H1 (cell line): ENCODE data around the gene TTK. TPM values are rescaled to one million over a fixed set of nuclear protein-coding genes. Genes with fewer than 3 reads are reported as not detected.

Experiments used
- CBX8 ChIP-seq: fragments of 300-800, 300-1000 bp; sonication (generic); IDR thresholded peaks from 2 replicates; pipeline ENCODE4 v1.7.1; 2016; ENCODE audit warnings: low read depth, low read length, borderline replicate concordance
- HDAC2 ChIP-seq, 2 experiments: fragments of 300-600 bp in 1 of 2; sonication (generic) in 1 of 2; IDR thresholded peaks; 2 replicates each; pipeline ENCODE4 v1.6.1; 2011 to 2012; ENCODE audit warnings: low read depth in 2 of 2, low read length in 2 of 2, mild to moderate bottlenecking in 2 of 2, moderate library complexity in 2 of 2, borderline replicate concordance in 1 of 2, inconsistent platforms in 1 of 2
- SIX5 ChIP-seq: IDR thresholded peaks from 2 replicates; pipeline ENCODE4 v1.6.1; 2011; ENCODE audit warnings: mild to moderate bottlenecking, low read depth, low read length
- SP2 ChIP-seq: IDR thresholded peaks from 2 replicates; pipeline ENCODE4 v1.6.1; 2012; ENCODE audit warnings: mild to moderate bottlenecking, low read length, inconsistent platforms
- TAF7 ChIP-seq: optimal IDR thresholded peaks from 2 replicates; pipeline ENCODE3; 2011; ENCODE audit warnings: low read depth, mild to moderate bottlenecking, inconsistent platforms, low read length, moderate library complexity, borderline replicate concordance
- TBP ChIP-seq: IDR thresholded peaks from 2 replicates; pipeline ENCODE4 v1.6.1; 2011; ENCODE audit warnings: low read depth, low read length, improper control_type of control experiment
- polyA plus RNA-seq, 7 experiments: library from polyadenylated mRNA; depleted of rRNA in 3 of 7; stranded (reverse) in 5 of 7; unstranded in 2 of 7; fragments of >200 nt in 5 of 7; fragments of 200-250 nt in 2 of 7; gene quantifications; 1 replicate in 5 of 7; 2 replicates in 1 of 7; 4 replicates in 1 of 7; pipeline versions ENCODE4 v1.2.1 to v1.2.3, GENCODE V29; 2011 to 2013; ENCODE audit warnings: missing spikeins in 2 of 7, mixed read lengths in 2 of 7
- total RNA-seq: library from RNA; stranded (reverse); fragmentation: NEBNext Ultra II Directional; extraction: Animal tissue kit (Norgen Biotek cat#: 25700); gene quantifications from 2 replicates; pipeline ENCODE4 v1.2.1, GENCODE V29; 2021
- TF ChIP-seq, protein P1 (sequence below): IDR thresholded peaks from 2 replicates; pipeline ENCODE4 v1.6.1; 2011; ENCODE audit warnings: low read length, improper control_type of control experiment
- TF ChIP-seq, protein P2 (sequence below): IDR thresholded peaks from 2 replicates; pipeline ENCODE4 v1.6.1; 2012; ENCODE audit warnings: low read length, inconsistent platforms

The TTK gene
- total and polyA plus RNA-seq, 2 of the 8 experiments (the other 6 are each of a cell fraction or from before 2014, with no cell fraction given), result 11.9 to 63.2 TPM

DNA sequence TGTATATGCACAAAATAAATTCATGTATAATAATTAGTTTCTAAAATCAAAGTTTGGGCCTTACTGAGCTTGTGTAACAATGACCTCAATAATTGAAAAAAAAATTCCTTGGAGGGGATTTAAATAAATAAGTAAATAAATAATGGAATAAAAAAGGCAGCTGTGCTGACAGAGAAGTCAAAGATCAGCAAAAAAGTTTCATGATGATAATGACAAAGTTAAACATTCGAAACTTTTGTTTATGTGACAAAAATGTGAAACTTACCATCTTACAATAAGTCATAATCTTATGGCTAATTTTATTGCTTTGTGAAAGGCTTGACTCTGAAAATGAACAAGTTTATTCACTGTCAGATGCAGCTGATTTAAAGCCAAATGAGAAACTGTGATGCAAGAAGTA lies 3.1 kb upstream of the TTK start (continued):
- TF ChIP-seq, protein P1, sequence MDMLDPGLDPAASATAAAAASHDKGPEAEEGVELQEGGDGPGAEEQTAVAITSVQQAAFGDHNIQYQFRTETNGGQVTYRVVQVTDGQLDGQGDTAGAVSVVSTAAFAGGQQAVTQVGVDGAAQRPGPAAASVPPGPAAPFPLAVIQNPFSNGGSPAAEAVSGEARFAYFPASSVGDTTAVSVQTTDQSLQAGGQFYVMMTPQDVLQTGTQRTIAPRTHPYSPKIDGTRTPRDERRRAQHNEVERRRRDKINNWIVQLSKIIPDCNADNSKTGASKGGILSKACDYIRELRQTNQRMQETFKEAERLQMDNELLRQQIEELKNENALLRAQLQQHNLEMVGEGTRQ, result no peak
- TF ChIP-seq SIX5, result no peak
- no peak for TF ChIP-seq TBP
- TF ChIP-seq HDAC2 (IDR thresholded peaks at IDR 0.05; ENCODE audit: borderline replicate concordance in 1 of 2, low read depth in 2 of 2, low read length in 2 of 2), result no peak
- TF ChIP-seq, protein P2, sequence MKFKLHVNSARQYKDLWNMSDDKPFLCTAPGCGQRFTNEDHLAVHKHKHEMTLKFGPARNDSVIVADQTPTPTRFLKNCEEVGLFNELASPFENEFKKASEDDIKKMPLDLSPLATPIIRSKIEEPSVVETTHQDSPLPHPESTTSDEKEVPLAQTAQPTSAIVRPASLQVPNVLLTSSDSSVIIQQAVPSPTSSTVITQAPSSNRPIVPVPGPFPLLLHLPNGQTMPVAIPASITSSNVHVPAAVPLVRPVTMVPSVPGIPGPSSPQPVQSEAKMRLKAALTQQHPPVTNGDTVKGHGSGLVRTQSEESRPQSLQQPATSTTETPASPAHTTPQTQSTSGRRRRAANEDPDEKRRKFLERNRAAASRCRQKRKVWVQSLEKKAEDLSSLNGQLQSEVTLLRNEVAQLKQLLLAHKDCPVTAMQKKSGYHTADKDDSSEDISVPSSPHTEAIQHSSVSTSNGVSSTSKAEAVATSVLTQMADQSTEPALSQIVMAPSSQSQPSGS, result no peak
- TF ChIP-seq SP2, result no peak
- TF ChIP-seq CBX8, result no peak
- no peak for TF ChIP-seq TAF7
